GM20431 (cell line): ENCODE results near the gene MAGEB16.

ENCODE experiments used
- in situ Hi-C: fragments of 300-500 bp; cut with MseI, MboI; formaldehyde crosslinking; loops from one replicate; pipeline ENCODE4 v1.15.0; 2020; ENCODE audit warnings: low sequenced_read_pairs; ENCODE audit not compliant: unreplicated experiment

MAGEB16 gene

GRCh38 chrX:35798042-35798441 is at the start of gene MAGEB16:
TSS of gene MAGEB16 (plus strand) at chrX:35798342. CDS start at chrX:35802197, 3,855 bp downstream.
- in situ Hi-C loops = no loop called here

DNA sequence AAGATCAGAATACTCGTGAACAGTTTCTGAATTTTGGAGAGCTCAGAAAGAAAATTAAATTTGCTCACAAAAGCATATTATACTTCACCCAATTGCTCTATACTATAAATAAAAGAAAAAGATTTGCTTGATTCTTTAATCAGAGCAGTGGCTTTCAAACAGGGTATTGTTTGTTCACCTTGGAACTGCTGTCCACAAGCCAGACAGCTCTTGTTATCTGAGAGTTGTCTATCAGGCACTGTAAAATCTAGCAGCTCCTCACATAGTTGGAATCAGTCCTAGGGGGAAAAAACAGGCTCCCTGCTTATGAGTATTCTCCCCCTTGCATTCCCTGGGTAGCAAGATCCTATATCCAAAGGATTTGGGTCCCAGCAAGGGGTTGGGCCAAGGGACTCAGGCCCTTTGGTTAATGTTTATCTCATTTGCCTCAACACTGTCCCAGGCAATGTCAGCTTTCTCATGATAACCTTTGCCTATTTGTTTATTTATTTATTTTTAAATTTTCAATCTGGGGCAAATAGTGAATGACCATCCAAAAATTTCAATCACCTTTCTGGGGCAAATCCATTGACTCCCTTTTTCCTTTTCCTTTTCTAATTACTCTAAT is 24.1 kb upstream of the MAGEB16 start:
- in situ Hi-C loops = loop anchor here (25.0 kb wide), 1 partner anchor 112 kb away; no protein-coding TSS in a partner anchor

DNA sequence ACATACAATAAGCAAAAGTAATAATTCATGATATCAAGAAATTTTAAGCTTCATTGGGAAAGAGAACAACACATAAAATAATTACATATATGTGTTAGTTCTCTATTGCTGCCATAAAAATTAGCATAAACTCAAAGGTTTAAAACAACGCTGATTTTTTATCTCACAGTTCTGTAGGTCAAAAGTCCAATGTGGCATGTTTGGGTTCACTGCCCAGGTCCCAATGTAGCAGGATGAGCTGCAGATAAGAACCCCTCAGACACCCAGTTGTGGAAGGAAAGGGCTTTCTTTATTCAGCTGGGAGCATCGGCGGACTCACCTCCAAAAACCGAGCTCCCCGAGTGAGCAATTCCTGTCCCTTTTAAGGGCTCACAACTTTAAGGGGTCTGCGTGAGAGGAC is 13.1 kb upstream of the MAGEB16 start:
- in situ Hi-C loops = no loop called here

DNA sequence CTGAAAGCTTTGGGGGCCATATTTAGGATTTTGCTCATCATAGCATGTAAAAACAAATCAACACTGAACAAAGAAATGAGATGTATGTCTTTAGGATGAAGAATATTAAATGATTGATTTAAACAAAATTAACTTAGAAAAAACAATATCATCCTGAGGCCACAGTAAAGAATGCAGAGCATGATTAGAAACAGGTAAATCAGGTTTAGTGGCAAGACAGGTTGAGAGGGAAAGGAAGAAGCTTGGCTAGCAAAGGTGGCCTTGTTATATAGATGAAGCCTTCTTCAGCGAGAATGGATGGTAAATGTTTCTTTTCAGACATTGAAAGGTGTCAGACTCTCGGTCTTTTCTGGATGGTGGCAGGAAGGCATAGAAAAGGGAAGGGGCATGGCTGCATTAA is 11.9 kb upstream of the MAGEB16 start:
- in situ Hi-C loops = no loop called here

DNA sequence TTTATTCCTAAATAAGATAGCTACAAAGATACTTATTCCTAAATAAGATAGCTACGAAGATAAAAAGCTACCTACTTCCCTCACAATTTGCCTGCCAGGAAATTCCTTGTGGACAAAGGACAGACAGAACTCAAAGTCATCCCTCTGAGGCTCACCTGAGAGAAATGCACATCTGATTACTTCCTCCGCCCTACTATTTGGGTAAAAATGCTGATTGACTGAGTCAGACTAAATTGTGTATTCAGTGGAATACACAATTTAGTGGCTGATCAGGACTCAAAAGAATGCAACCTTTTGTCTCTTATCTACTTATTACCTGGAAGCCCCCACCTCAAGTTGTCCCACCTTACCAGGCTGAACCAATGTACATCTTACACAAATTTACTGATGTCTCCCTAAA is 10.3 kb upstream of the MAGEB16 start:
- in situ Hi-C loops = no loop called here

- in situ Hi-C loops = no loop called here
These were observed 2.3 kb downstream of the MAGEB16 start for GRCh38 chrX:35800474-35800873.

GRCh38 chrX:35809781-35810180 is 11.6 kb downstream of the MAGEB16 start:
- in situ Hi-C loops = no loop called here

DNA sequence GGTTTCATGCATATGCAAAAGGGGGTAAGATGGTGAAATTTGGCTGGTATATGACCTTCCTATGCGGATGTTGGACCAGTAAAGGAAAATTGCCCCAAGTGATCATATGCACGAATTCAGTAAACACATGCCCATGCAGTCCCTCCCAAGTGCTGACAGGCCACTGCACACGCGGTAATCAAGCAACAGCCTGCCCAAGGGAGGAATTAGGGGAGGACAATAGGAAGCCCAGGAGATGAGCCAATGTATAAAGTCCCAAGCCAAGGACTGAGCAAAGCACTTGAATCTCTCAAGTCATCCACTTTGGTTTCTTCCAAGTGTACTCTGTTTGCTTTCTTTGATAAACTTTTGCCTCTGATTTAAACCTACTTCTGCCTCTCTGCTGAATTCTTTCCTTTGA is 21.1 kb downstream of the MAGEB16 start:
- in situ Hi-C loops = no loop called here

GRCh38 chrX:35826503-35826902 is 28.4 kb downstream of the MAGEB16 start:
- in situ Hi-C loops = no loop called here

DNA sequence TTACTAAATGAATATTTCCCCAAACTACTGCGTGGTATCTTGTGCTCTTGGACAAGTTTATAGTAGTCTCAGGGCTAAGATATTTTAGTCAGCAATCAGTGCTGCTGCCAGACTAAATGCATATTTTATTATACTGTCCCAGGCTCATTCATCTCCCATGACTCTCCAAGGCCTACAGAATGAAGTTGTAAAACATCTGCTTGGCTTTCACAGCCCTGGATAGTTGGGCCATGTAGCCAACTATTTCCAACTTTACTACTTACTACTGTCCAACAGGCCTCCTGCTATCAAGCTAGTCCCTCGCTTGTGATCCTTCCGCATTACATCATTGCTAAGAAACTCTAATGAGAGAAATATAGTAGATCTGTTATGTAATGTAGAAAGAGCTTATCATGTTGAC is 31.4 kb downstream of the MAGEB16 start:
- in situ Hi-C loops = no loop called here

- in situ Hi-C loops = no loop called here
These were observed 43.7 kb downstream of the MAGEB16 start for GRCh38 chrX:35841872-35842271.

DNA sequence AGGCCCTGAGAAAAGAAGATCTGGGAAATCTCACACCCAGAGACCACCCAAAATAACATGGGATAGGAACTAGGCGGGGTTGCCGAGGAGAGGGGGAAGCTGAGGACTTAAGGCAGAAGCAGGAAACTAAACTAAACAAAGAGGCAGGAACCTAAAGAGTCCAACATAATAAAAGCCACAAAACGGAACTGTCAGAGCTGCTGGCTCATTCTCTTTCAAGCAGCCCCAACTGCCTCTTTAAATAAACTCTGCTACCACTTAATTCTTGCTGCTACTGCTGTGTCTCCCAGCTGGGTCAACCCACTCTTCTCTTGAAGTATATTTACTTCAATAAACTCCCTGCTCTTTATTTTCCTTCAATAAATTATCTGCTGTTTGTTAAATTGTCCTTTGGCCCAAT is 44.5 kb downstream of the MAGEB16 start:
- in situ Hi-C loops = no loop called here

DNA sequence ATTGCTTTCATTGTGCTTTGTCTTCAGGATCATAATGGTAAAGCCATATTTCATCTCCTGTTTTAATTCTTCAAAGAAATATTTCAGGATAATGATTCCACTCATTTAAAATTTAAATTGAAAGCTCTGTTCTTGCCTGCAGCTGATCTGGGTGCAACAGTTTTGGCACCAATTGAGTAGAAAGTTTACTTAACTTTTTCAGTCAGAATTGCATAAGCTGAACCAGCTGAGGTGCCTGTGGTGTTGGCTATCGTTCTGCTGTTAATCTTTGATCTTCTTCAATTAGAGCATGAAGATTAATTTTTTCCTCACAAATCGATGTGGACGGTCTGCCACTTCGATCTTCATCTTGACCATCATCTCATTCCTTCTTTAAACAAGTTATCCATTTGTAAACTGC is 49.6 kb downstream of the MAGEB16 start:
- in situ Hi-C loops = no loop called here
